Cerebellar cortex (tissue), 1 donor: ENCODE data around the gene ADGRG1.

Source experiments
- DNase-seq: peaks from one replicate; pipeline ENCODE4 v3.0.0-alpha.2; 2015; ENCODE audit warnings: low spot score

Gene ADGRG1

GRCh38 chr16:57620335-57621231 is 7.8 kb upstream of the ADGRG1 start:
- DNase-seq = no peak

- no peak for DNase-seq
Observed at GRCh38 chr16:57621521-57622271, 6.7 kb upstream of the ADGRG1 start.

- no peak for DNase-seq
Observed at GRCh38 chr16:57622361-57623250, 5.8 kb upstream of the ADGRG1 start.

GRCh38 chr16:57623251-57624043 is 5.0 kb upstream of the ADGRG1 start:
- DNase-seq = no peak

GRCh38 chr16:57624044-57624688 is 4.3 kb upstream of the ADGRG1 start:
- DNase-seq = no peak

- peak; percentile 81 for DNase-seq
Observed at GRCh38 chr16:57624806-57625500, 3.5 kb upstream of the ADGRG1 start.

GRCh38 chr16:57626420-57627170 is 1.8 kb upstream of the ADGRG1 start:
- DNase-seq = no peak

- peak; percentile 33 for DNase-seq
Observed at GRCh38 chr16:57627184-57627871, 1.1 kb upstream of the ADGRG1 start.

- DNase-seq = no peak
Observed at GRCh38 chr16:57628783-57629293, 408 bp downstream of the ADGRG1 start.

- no peak for DNase-seq
Observed at GRCh38 chr16:57629516-57630406, 1.3 kb downstream of the ADGRG1 start.

- DNase-seq = no peak
Observed at GRCh38 chr16:57630407-57630797, 2.0 kb downstream of the ADGRG1 start.

- DNase-seq = no peak
Observed at GRCh38 chr16:57630931-57631845, 2.8 kb downstream of the ADGRG1 start.

- no peak for DNase-seq
Observed at GRCh38 chr16:57632568-57632967, 4.1 kb downstream of the ADGRG1 start.

GRCh38 chr16:57633383-57634064 is 5.1 kb downstream of the ADGRG1 start:
- DNase-seq = no peak

GRCh38 chr16:57634171-57634570 is 5.7 kb downstream of the ADGRG1 start:
- no peak for DNase-seq
